IMR-90 (cell line): ENCODE data around the gene GNMT. TPM values are rescaled to one million over a fixed set of nuclear protein-coding genes. Genes with fewer than 3 reads are reported as not detected.

Experiments used
- ATAC-seq: fragments of 200-7000 bp; cut with Tn5 transposase; 2 replicates; pipeline ENCODE4 v1.9.1; 2020; ENCODE audit warnings: low read depth, mild to moderate bottlenecking, moderate library complexity
- BruUV-seq: library from RNA; stranded (reverse); fragments of 400-500 nt; replicated peaks from 2 replicates; lab custom pipeline; 2021; lab: Mats Ljungman, UMichigan
- CTCF ChIA-PET: fragments of 300-600 bp; formaldehyde crosslinking; extraction: SDS; loops from one replicate; lab custom pipeline; 2021; ENCODE audit warnings: antibody characterized with exemption; lab: Yijun Ruan, JAX
- POLR2A ChIA-PET: fragments of 300-600 bp; sonication (Branson Sonifier 250); formaldehyde crosslinking; loops from one replicate; lab custom pipeline; 2022; ENCODE audit warnings: antibody characterized with exemption; ENCODE audit not compliant: unreplicated experiment; lab: Charles Lee
- DNase-seq: peaks from one replicate; pipeline ENCODE4 v3.0.0; 2013
- H2AFZ ChIP-seq: replicated peaks from 2 replicates; pipeline ENCODE3; 2013; ENCODE audit warnings: low read length, mild to moderate bottlenecking; ENCODE audit not compliant: poor library complexity
- H2AK5ac ChIP-seq: 2 replicates; pipeline ENCODE4 v1.6.1; 2013; ENCODE audit warnings: low read depth, low read length, inconsistent platforms
- H2AK9ac ChIP-seq: replicated peaks from 2 replicates; pipeline ENCODE3; 2013; ENCODE audit warnings: mild to moderate bottlenecking, low read depth, low read length, moderate library complexity; ENCODE audit not compliant: poor library complexity
- H2BK120ac ChIP-seq: 2 replicates; pipeline ENCODE4 v1.6.1; 2013; ENCODE audit warnings: low read depth, low read length, inconsistent platforms
- H2BK15ac ChIP-seq: 3 replicates; pipeline ENCODE4 v1.6.1; 2013; ENCODE audit warnings: low read depth, low read length, inconsistent platforms
- H2BK20ac ChIP-seq: 2 replicates; pipeline ENCODE4 v1.6.1; 2013; ENCODE audit warnings: low read depth, mild to moderate bottlenecking, inconsistent platforms, low read length, moderate library complexity
- H2BK5ac ChIP-seq: 2 replicates; pipeline ENCODE4 v1.6.1; 2013; ENCODE audit warnings: mild to moderate bottlenecking, low read depth, low read length, inconsistent platforms; ENCODE audit not compliant: poor library complexity, severe bottlenecking
- H3K14ac ChIP-seq: replicated peaks from 2 replicates; pipeline ENCODE4 v1.6.1; 2013; ENCODE audit warnings: low read depth, low read length, inconsistent platforms
- H3K18ac ChIP-seq: 2 replicates; pipeline ENCODE4 v1.6.1; 2013; ENCODE audit warnings: low read depth, low read length, control low read depth
- H3K23ac ChIP-seq: 2 replicates; pipeline ENCODE4 v1.6.1; 2013; ENCODE audit warnings: low read depth, low read length, inconsistent platforms
- H3K27ac ChIP-seq: 2 replicates; pipeline ENCODE4 v1.5.1; 2013; ENCODE audit warnings: mild to moderate bottlenecking, control low read depth, low read length; ENCODE audit not compliant: insufficient read depth
- H3K27me3 ChIP-seq: 2 replicates; pipeline ENCODE4 v1.6.1; 2013; ENCODE audit warnings: low read length; ENCODE audit not compliant: control insufficient read depth, insufficient read depth
- H3K36me3 ChIP-seq: 2 replicates; pipeline ENCODE4 v1.6.1; 2013; ENCODE audit warnings: low read length, mixed read lengths; ENCODE audit not compliant: control insufficient read depth, insufficient read depth
- H3K4ac ChIP-seq: 2 replicates; pipeline ENCODE4 v1.6.1; 2013; ENCODE audit warnings: low read depth, low read length, inconsistent platforms
- H3K4me1 ChIP-seq: 2 replicates; pipeline ENCODE4 v1.6.1; 2013; ENCODE audit warnings: low read length, mixed read lengths; ENCODE audit not compliant: control insufficient read depth, insufficient read depth
- H3K4me2 ChIP-seq: 2 replicates; pipeline ENCODE4 v1.6.1; 2013; ENCODE audit warnings: low read depth, mild to moderate bottlenecking, control low read depth, low read length, moderate library complexity
- H3K4me3 ChIP-seq: 2 replicates; pipeline ENCODE4 v1.5.1; 2013; ENCODE audit warnings: low read depth, mild to moderate bottlenecking, control low read depth, low read length, moderate library complexity; ENCODE audit not compliant: insufficient read depth
- H3K56ac ChIP-seq: 2 replicates; pipeline ENCODE4 v1.6.1; 2013; ENCODE audit warnings: low read length, inconsistent platforms; ENCODE audit not compliant: insufficient read depth; ENCODE audit errors: extremely low read depth
- H3K79me1 ChIP-seq, 2 experiments: 2 replicates each; pipeline ENCODE4 v1.6.1; 2013; ENCODE audit warnings: low read length in 2 of 2, inconsistent platforms in 1 of 2, low read depth in 1 of 2
- H3K9ac ChIP-seq: 2 replicates; pipeline ENCODE4 v1.6.1; 2013; ENCODE audit warnings: low read depth, low read length, control low read depth
- H3K9me1 ChIP-seq: 2 replicates; pipeline ENCODE4 v1.6.1; 2013; ENCODE audit warnings: low read length, inconsistent platforms; ENCODE audit not compliant: insufficient read depth
- H3K9me3 ChIP-seq: 2 replicates; pipeline ENCODE4 v1.6.1; 2013; ENCODE audit warnings: low read length; ENCODE audit not compliant: control insufficient read depth, insufficient read depth
- H4K20me1 ChIP-seq: 2 replicates; pipeline ENCODE4 v1.6.1; 2013; ENCODE audit warnings: low read length, inconsistent platforms; ENCODE audit not compliant: insufficient read depth
- H4K5ac ChIP-seq: 2 replicates; pipeline ENCODE4 v1.6.1; 2013; ENCODE audit warnings: mild to moderate bottlenecking, low read depth, low read length, control low read depth
- H4K8ac ChIP-seq, 2 experiments: 2 replicates each; pipeline ENCODE4 v1.6.1; 2013; ENCODE audit warnings: low read depth in 2 of 2, low read length in 2 of 2, control low read depth in 1 of 2, inconsistent platforms in 1 of 2
- H4K91ac ChIP-seq: 2 replicates; pipeline ENCODE4 v1.6.1; 2013; ENCODE audit warnings: low read depth, low read length, inconsistent platforms; ENCODE audit not compliant: insufficient read depth
- BHLHE40 ChIP-seq: fragments of 150-350 bp; IDR thresholded peaks from 2 replicates; pipeline ENCODE4 v1.6.1; 2016; ENCODE audit warnings: mild to moderate bottlenecking, low read depth, low read length
- CEBPB ChIP-seq: IDR thresholded peaks from 2 replicates; pipeline ENCODE4 v1.6.1; 2012; ENCODE audit warnings: low read depth, low read length, improper control_type of control experiment
- CHD1 ChIP-seq: IDR thresholded peaks from 2 replicates; pipeline ENCODE4 v1.6.1; 2012; ENCODE audit warnings: low read depth, low read length, improper control_type of control experiment
- CTCF ChIP-seq: conservative IDR thresholded peaks from 2 replicates; pipeline ENCODE4 v1.5.1; 2012; ENCODE audit warnings: mild to moderate bottlenecking, low read depth, low read length, improper control_type of control experiment
- ELK1 ChIP-seq: fragments of 150-350 bp; IDR thresholded peaks from 2 replicates; pipeline ENCODE4 v1.6.1; 2016; ENCODE audit warnings: low read depth, mild to moderate bottlenecking, low read length, moderate library complexity, borderline replicate concordance
- FOS ChIP-seq: fragments of 150-350 bp; IDR thresholded peaks from 2 replicates; pipeline ENCODE4 v1.6.1; 2016; ENCODE audit warnings: low read depth, low read length
- MAFK ChIP-seq: IDR thresholded peaks from 2 replicates; pipeline ENCODE4 v1.6.1; 2012; ENCODE audit warnings: low read depth, low read length, improper control_type of control experiment
- MAZ ChIP-seq: IDR thresholded peaks from 2 replicates; pipeline ENCODE4 v1.6.1; 2012; ENCODE audit warnings: low read depth, mild to moderate bottlenecking, low read length, improper control_type of control experiment, moderate library complexity, borderline replicate concordance
- MXI1 ChIP-seq: IDR thresholded peaks from 2 replicates; pipeline ENCODE4 v1.6.1; 2012; ENCODE audit warnings: low read depth, mild to moderate bottlenecking, low read length, moderate library complexity, borderline replicate concordance
- NFE2L2 ChIP-seq: fragments of 150-350 bp; IDR thresholded peaks from 2 replicates; pipeline ENCODE4 v1.6.1; 2016; ENCODE audit warnings: low read depth, mild to moderate bottlenecking, low read length
- POLR2A ChIP-seq: IDR thresholded peaks from 2 replicates; pipeline ENCODE4 v1.6.1; 2012; ENCODE audit warnings: mild to moderate bottlenecking, low read depth, low read length
- RAD21 ChIP-seq: IDR thresholded peaks from 2 replicates; pipeline ENCODE4 v1.6.1; 2012; ENCODE audit warnings: low read length, improper control_type of control experiment
- RCOR1 ChIP-seq: IDR thresholded peaks from 2 replicates; pipeline ENCODE4 v1.6.1; 2012; ENCODE audit warnings: mild to moderate bottlenecking, low read length, improper control_type of control experiment; ENCODE audit not compliant: insufficient replicate concordance
- RFX5 ChIP-seq: IDR thresholded peaks from 2 replicates; pipeline ENCODE4 v1.8.0; 2012; ENCODE audit warnings: low read depth, mild to moderate bottlenecking, low read length, moderate library complexity
- SMC3 ChIP-seq: fragments of 150-350 bp; IDR thresholded peaks from 2 replicates; pipeline ENCODE4 v1.6.1; 2016; ENCODE audit warnings: low read depth, mild to moderate bottlenecking, antibody characterized with exemption, low read length, moderate library complexity
- WGBS, 2 experiments: methylation state at CpG; one replicate each; pipeline versions ENCODE4 v1.1.5 to v1.1.7; 2013; ENCODE audit warnings: missing lambda C conversion rate in 2 of 2; ENCODE audit not compliant: insufficient read length in 1 of 2; ENCODE audit errors: extremely low coverage in 2 of 2; 5-methylcytosine and 5-hydroxymethylcytosine counted together
- dilution Hi-C: fragments of 300-500 bp; cut with HindIII; formaldehyde crosslinking; loops from one replicate; pipeline ENCODE4 v1.14.3; 2018; ENCODE audit warnings: low sequenced_read_pairs; ENCODE audit not compliant: unreplicated experiment
- in situ Hi-C: fragments of 300-500 bp; cut with MboI; formaldehyde crosslinking; loops from 3 replicates; pipeline ENCODE4 v1.14.3; 2019; ENCODE audit warnings: low sequenced_read_pairs, inconsistent platforms, mixed read lengths
- intact Hi-C: fragments of 100-400 bp; cut with micrococcal nuclease; formaldehyde crosslinking; loops from 2 replicates; pipeline ENCODE4 v1.10.0; 2022
- polyA plus RNA-seq, 3 experiments: library from polyadenylated mRNA; depleted of rRNA; stranded (reverse); fragments of >200 nt; gene quantifications; 2 replicates each; pipeline ENCODE4 v1.2.3, GENCODE V29; 2012; ENCODE audit warnings: low replicate concordance in 1 of 3
- total RNA-seq: library from RNA; depleted of rRNA; stranded (reverse); fragments of >200 nt; gene quantifications from 2 replicates; pipeline ENCODE4 v1.2.3, GENCODE V29; 2012
- TF ChIP-seq, protein P1 (sequence below): fragments of 150-350 bp; IDR thresholded peaks from 2 replicates; pipeline ENCODE4 v1.6.1; 2017; ENCODE audit warnings: mild to moderate bottlenecking, antibody characterized with exemption, low read length, low read depth

GNMT gene
- total and polyA plus RNA-seq, 2 of the 4 experiments (the other 2 are of a cell fraction) = 0.36 TPM; not detected in 1

DNA sequence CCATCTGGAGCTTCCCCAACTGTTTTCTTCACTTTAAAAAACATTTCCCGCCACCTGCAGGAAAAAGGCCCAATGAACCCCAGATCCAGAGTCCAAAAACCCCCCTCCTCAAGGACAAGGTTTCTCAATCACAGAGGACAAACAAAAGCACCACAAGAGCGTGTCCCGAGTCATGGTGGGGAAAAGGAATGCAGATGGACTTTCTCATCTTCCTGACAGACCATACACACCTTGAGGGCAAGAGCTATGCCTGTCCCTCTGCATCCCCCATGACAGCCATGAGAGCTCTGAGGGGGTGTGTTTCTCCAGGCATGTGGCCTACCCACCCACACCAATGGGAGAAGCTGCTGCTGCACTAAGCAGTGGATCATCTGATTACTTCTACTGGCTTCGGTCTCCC is 9.4 kb downstream of the GNMT start:
- no peak for TF ChIP-seq CHD1
- TF ChIP-seq RAD21 = no peak
- TF ChIP-seq, protein P1, sequence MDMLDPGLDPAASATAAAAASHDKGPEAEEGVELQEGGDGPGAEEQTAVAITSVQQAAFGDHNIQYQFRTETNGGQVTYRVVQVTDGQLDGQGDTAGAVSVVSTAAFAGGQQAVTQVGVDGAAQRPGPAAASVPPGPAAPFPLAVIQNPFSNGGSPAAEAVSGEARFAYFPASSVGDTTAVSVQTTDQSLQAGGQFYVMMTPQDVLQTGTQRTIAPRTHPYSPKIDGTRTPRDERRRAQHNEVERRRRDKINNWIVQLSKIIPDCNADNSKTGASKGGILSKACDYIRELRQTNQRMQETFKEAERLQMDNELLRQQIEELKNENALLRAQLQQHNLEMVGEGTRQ = no peak
- no peak for TF ChIP-seq CTCF
- no peak for TF ChIP-seq MAZ
- no peak for TF ChIP-seq MXI1
- TF ChIP-seq MAFK = no peak
- no peak for TF ChIP-seq BHLHE40
- no peak for TF ChIP-seq CEBPB
- no peak for TF ChIP-seq FOS
- TF ChIP-seq RCOR1 = no peak
- TF ChIP-seq ELK1 = no peak
- TF ChIP-seq NFE2L2 = no peak
- no peak for TF ChIP-seq RFX5
- no peak for TF ChIP-seq POLR2A
- no peak for TF ChIP-seq SMC3
- POLR2A ChIA-PET = no interaction called here
- no peak overlapping the region for H3K9ac ChIP-seq

More for the DNA sequence above, 9.4 kb downstream of the GNMT start:
- no TSS peak for BruUV-seq
- Histone ChIP-seq H2AFZ (no peak overlapping the region), H4K8ac (no peak overlapping the region), H2BK120ac (no peak overlapping the region), H3K23ac (no peak overlapping the region), H3K56ac (no peak overlapping the region), H2AK5ac (no peak overlapping the region), H4K91ac (no peak overlapping the region), H3K9me3 (no peaks in the 10 kb centered on the region), H3K4ac (no peak overlapping the region), H2BK20ac (no peak overlapping the region), H3K9me1 (peaks cover 29% of the 10 kb centered on the region), H2BK15ac (no peak overlapping the region), H3K27me3 (no peaks in the 10 kb centered on the region), H3K27ac (no peak overlapping the region), H4K20me1 (peaks cover 9% of the 10 kb centered on the region; the same call in 1 of the 2 replicates), H3K79me1 (peaks cover 4 to 35% of the 10 kb centered on the region in 2 experiments; a peak in 3 of 4 replicates), H2AK9ac (no peak overlapping the region), H3K18ac (no peak overlapping the region), H3K4me1 (peaks cover 10% of the 10 kb centered on the region), H3K4me3 (no peak overlapping the region), H3K14ac (no peak overlapping the region), H2BK5ac (no peak overlapping the region), H3K4me2 (no peak overlapping the region), H3K36me3 (peaks cover 39% of the 10 kb centered on the region), H4K5ac (no peak overlapping the region)
- in situ Hi-C loops = no loop called here
- intact Hi-C loops = no loop called here
- dilution Hi-C loops = no loop called here
- CTCF ChIA-PET = interaction anchor here (0.6 kb wide), 1 partner anchor 17 kb away, joined by 4 read pairs; no protein-coding TSS in a partner anchor
- ATAC-seq (no peak), DNase-seq (no peak)
- no CpG with 5 or more reads among the region's 4 CpGs for WGBS, 2 experiments
